HPDE6-E6E7 (cell line): Measurements from ENCODE around the gene PLB1.
A peak's percentile ranks its signal among the peaks of the same experiment; 100 is the strongest.

Experiments
- DNase-seq: peaks from one replicate; pipeline ENCODE4 v3.0.0; 2011; ENCODE audit warnings: missing footprints; ENCODE audit errors: extremely low spot score

Gene PLB1

DNA sequence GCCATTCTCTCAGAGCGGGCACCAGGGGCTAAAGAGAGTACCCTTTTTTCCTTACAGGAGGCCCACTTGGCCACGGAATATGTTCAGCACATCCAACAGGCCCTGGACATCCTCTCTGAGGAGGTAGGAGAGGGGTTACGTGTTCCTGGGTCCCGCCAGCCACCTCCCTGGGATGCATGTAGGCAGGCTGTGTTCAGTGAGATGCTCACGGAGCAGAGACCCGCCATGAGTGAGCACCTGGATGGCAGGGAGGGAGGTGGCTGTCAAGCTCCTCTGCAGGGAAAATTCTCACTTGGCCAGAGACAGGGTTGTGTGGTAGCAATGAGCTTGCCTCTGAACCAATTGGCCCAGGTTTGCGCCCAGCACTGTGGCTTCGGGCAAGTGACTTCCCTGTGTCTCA, 132.6 kb downstream of the PLB1 start:
- DNase-seq = no peak

DNA sequence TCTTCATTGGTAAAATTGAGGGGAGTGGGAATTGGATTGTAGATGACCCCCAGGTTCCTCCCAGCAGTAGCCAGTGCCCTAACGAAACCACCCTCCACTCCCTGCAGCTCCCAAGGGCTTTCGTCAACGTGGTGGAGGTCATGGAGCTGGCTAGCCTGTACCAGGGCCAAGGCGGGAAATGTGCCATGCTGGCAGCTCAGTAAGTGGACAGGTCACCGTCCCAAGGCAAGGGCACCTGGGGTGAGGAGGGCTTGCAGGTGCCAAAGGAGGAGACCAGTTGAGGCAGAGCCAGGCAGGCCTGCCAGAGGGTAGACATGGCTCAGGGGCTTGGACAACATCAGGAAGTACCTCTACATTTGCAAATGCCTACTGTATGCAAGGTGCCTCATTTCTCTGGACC, 133.1 kb downstream of the PLB1 start:
- DNase-seq = no peak

DNA sequence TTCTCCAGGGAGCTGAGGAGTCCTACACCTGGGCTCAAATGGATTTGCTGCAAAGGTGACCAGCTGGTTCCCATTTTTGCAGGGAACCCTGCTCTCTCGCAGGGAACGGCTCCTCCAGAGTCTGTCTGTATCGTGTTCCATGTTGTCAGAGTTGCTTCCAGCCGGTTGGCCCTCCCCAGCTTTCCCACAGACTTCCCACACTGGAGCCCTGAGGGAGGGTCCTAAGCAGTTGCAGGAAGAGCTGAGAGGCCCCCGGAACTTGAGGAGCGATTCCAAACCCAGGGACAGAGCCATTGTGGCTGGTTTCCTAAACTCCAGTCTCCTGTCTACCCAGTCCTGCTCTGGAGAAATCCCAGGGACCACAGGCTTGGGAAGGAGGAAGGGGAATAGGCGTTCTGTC, 134.1 kb downstream of the PLB1 start:
- no peak for DNase-seq

DNA sequence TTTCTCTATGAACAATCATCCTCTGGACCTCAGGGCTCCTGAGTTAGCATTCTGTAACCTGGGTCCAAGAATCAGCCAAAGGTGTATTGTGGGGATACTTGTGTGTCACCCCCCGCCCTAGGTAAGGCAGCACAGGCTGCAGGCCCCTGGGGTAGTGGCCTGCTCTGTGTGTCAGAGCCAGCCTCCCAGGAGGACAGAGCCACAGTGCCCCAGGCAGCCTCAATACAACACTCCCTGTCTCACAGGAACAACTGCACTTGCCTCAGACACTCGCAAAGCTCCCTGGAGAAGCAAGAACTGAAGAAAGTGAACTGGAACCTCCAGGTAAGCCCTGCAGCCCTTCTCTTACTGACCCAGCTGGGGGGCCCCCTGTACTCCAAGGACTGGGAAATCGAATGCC, 134.5 kb downstream of the PLB1 start:
- no peak for DNase-seq

DNA sequence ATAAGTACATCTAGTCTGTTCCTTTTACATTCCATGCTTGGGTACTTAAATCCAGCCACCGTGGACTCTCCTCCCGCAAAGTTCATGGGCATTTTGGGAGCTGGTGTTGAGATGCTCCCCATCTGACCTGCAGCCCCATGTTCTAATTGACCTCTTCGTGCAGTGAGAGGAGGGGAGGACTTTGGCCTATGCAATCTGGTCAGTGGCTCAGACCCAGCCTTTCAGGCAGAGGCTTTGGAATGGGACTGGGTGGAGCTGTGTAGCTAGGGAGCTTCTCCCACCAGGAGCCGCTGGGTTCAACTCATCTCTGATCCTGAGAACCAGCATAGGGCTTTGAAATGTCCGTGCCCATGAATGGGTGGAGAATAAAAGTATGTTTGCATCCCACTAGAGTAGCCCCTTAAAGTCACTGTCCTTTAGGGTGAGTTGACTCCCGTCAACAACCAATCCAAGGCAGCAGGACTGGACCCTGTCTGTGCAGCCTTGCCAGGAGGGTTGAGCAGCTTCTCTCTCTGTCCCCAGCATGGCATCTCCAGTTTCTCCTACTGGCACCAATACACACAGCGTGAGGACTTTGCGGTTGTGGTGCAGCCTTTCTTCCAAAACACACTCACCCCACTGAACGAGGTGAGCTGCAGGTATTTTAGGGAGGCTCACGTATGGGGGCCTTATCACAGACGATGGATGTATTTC, 135.8 kb downstream of the PLB1 start:
- no peak for DNase-seq

DNA sequence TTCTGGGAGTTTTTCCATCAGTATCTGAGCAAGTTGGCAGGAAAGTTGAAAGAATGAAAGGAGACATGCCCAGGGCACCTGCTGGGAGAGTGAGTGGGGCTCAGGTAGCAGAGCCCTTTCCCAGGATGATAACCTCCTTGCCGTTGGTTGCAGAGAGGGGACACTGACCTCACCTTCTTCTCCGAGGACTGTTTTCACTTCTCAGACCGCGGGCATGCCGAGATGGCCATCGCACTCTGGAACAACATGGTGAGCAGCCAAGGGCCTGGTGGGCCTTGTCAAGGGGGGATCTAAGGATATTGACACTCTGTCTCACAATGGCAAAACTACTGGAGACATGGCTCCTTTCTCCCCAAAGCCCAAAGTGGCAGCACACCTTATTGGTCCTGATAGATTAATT, 136.9 kb downstream of the PLB1 start:
- DNase-seq = no peak

DNA sequence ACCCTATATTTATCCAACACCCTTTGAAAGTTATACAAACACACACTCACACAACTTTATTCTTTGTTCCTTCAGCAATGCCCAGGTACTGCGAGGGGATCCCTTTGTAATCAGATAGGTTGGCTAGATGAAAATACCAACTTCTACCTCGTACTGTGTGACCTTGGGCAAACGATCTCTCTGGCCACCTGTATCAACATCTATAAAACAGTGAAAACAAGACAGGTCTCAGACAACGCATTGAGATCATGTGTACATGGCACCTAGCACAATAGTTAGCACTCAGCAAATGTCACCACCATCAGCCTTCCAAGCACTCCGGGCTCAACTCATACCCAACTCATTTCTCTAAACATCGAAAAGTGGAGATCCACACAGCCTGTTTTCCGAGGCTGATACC, 137.3 kb downstream of the PLB1 start:
- no peak for DNase-seq

DNA sequence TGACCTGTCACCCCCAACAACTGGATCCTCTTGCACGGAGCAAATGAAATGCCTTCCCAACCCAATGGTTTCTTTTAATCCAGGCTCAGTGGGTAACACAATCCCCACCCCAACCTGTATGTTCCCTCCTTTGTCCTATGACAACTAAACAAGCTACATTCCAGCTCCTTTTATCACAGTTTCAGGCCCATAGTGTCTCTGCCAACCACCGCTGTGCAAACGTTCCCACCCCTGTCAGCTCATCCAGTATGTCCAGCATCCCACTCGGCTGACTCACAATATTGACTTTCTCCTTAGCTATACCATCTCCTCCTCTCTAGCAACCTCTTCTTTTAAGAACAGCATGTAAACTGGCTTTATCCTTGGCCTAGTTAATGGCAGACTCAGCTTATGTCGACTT, 137.9 kb downstream of the PLB1 start:
- peak; percentile 80 for DNase-seq

DNA sequence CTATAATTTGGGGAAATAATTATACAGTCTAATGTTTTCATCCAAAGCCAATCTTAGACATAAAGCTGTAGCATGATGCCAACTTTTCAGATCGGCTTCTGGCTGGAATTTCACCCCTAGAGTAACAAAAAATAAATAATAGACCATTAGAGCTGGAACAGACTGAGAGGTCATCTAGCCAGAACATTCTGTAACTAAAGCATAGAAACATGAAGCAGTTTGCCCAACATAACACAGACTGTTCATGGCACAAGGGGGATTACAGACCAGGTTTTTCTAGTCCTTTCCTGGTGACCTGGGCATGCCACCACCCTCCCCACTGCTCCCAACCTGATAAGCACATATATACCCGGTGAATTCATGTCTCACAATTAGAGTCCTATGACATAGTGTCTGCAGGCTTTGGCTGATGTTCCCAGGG, 139.3 kb downstream of the PLB1 start:
- DNase-seq = no peak

DNA sequence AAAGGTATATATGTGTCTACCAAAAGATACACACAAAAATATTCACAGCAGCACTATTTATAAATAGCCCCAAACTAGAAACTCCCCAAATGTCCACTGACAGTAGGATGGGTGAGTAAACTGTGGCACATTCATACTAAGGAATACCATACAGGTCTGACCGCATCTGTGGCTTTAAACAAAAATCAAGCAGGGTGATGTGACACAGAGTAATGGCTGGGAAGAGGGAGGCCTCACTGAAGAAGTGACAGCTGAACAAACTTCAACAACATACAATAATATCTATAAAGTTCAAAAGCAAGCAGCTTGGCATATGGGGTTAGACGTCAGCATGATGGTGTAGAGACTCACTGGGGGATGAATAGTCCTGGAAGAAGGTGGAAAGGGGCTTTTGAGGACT, 140.6 kb downstream of the PLB1 start:
- no peak for DNase-seq

DNA sequence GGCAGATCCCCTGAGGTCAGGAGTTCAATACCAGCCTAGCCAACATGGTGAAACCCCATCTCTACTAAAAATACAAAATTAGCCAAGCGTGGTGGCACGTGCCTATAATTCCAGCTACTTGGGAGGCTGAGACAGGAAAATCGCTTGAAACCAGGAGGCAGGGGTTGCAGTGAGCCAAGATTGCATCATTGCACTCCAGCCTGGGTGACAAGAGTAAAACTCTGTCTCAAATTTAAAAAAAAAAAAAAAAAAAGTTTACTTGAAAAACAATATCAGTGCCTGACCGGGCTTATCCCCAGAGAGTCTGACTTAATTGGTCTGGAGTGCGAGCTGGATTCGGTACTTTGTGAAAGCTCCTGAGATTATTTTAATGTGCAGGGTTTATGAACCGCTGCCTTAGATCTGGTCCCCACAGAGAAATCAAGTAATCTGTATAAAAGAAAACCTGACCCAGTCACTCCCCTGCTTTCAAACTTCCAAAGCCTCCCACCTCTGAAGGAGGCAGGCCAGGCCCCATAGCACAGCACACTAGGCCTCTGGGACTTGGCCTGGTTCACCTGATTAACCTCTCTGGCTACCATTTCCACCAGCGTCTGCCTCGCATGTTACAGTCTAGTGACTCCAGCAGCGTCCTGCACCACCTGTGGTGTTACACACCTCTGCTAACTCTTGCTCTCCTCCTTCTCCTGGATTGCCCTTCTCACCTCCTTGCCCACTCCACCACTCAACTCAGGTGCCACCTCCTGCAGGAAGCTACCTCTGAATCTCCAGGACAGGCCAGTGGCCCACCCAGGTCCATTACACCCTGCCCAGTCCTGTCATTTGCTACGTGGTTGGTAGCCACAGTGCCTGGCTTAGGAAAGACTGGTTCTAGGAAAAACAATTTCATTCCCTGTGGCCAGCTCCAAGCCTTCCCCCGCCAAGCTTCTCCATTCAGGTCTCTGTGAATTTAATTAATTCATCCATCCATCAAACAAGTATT, 141.5 kb downstream of the PLB1 start:
- DNase-seq = no peak

DNA sequence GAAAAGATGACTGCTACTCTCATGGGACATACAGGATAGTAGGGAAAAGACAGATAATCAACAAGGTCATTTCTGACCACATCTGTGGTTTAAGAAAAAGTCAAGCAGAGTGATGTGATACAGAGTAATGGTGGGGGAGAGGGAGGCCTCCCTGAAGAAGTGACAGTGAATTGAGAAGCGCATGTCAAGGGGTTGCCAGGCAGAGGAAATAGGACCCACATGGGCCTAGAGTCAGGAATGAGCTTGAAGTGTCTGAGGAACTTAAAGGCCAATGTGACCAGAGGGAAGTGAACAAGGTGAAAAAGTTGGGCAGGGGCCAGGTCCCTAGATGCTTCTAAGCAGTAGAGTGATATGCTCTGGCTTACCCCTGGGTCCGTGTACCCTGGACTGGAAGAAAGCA, 142.2 kb downstream of the PLB1 start:
- no peak for DNase-seq

DNA sequence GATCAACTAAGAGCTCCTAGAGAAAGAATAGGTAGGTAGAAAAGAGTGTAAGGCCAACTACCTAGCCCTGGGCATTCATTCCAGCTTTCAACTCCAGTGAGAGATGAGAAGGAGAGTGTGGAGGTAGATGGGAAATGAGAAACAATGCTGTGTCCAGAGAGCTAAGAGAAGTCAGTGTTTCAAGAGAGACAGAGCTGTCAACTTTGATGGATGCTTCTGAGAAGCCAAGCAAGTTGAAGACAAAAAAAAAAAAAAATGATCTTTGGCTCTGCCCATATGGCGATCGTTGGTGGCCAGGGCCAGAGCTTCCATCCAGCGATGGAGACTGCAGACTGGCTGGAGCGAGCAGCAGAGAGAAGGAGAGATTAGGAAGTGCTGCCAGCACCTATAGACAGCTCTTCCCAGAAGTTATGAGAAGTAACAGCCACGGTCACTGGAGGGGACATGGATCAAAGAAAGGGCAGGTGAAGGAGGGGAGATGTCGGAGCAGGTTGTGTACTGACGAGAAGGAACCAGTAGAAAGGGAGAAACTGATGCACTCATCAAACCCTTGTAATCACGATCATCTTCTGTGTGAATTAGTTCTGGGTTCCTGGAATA, 143.3 kb downstream of the PLB1 start:
- DNase-seq = no peak

DNA sequence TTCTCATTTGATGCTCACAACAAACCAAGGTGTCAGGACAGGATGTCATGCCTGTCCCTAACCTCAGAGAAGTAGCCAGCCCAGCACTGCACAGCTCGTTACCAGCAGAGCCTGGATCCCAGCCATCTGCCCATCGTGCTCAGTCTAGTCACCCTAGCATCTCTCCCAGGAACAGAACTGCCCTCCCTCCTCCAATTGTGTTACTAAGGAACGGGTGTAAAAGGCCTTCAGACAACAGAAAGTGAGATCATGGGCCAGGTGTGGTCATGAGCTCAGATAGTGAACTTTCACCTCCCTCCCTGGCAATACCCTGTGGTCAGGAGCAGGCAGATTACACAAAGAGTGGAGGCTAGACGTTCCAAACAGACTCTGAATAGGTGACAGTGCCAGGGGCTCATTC, 144.0 kb downstream of the PLB1 start:
- no peak for DNase-seq

DNA sequence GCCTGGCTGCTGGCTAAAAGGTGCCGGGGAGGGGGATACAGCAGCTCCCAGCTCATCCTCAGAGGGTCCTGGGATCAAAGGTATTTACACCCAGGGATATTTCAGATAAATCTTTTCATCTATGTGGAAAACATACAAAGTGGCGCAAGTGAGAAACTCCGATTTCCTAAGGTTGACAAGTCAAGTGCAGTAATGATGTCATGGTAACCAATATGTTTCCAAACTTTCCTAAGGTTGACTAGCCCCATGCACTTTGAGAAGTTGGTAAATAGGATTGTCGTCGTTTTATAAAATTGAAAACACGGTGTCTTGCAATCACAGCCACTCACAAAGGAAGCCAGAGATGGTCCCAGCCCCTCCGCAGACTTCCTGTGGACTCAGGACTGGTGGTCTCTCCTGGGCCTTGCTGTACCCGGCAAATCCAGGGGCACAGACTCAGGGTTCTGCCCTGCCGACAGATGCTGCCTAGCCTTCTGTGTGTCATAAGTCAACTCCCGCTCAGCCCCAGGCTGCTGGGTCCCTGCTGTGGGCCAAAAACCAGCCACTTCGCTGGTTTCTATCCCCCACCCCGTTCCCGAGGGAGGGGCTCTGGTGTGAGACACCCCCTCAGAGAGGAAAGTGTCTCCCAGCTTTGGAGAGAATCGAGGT, 144.5 kb downstream of the PLB1 start:
- DNase-seq = no peak

DNA sequence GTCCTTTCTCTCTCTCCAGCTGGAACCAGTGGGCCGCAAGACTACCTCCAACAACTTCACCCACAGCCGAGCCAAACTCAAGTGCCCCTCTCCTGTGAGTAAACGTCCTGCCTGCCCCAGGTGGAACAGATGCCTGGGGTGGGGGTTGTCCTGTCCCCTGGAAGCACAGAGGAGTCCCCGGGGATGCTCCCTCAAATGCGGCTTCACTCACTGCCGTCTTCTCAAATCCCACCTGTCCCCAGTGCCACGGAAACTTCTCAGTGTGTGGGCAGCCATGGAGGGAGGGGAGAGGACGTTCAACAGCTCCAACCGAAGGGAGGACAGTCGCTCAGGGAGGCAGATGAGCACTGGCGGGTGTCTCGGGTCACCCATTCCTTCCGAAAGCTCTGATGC, 145.0 kb downstream of the PLB1 start:
- DNase-seq = no peak

DNA sequence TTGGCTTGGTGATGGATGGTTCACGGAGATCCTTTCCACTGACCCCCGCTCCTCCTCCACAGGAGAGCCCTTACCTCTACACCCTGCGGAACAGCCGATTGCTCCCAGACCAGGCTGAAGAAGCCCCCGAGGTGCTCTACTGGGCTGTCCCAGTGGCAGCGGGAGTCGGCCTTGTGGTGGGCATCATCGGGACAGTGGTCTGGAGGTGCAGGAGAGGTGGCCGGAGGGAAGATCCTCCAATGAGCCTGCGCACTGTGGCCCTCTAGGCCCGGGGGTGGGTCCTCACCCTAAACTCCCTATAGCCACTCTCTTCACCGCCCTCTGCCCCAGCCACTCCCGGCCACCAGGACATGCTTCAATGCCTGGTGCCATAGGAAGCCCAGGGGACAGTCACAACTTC, 146.9 kb downstream of the PLB1 start:
- no peak for DNase-seq

DNA sequence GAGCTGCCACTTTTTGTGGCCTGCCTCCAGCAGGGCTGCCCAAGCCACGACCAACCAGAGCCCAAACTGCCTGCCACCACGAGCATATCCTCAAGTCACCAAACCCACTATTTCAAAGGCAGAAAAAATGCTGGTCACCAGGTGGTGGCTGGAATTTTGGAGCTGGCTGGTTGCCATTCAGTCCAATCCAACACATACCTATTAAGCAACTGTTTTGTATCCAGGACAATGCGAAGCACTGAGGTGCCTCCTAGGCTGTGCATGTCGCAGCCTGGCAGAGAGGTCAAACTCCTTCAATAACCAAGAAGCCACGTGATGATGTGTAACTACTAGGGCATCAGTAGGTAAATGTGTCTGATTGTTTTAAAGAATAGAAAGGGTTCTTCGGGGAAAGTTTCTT, 147.5 kb downstream of the PLB1 start:
- DNase-seq = no peak

DNA sequence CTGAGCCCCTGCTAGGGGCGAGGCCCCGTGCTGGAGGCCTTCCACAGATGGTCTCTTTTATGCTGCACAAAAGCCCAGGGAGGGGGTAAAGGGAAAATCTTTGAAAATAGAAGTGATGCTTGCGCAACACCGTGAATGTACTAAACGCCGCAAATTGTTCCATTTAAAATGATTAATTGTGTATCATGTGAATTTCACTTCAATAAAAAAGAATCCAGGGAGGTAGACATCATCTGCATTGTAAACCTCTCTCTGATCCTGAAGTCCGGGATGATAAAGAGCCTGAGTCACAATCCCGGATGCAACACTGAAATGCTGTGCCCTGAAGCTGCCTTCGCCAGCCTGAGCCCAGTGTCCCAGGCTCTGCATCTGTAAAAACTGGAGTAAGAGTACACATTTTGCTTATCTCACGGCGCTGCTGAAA, 148.1 kb downstream of the PLB1 start:
- peak; percentile 89 for DNase-seq

DNA sequence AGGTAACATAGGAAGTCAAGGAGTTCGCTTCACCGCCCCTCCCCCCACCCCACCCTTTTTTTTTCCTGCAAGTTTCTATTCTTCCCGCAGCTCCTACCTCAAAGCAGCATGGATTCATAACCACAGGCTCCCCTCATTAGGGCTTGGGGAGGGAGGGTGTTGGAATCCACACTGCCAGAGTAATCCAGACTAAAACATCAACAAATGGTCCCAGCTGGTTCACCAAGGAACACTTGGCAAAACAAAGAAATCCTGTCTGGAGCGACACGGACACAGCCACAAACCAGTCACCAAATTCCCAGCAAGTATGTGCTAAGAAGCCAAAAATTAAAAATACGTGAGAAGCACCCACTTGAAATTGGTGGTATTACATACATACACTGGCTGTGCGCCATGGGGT, 148.9 kb downstream of the PLB1 start:
- DNase-seq = no peak

DNA sequence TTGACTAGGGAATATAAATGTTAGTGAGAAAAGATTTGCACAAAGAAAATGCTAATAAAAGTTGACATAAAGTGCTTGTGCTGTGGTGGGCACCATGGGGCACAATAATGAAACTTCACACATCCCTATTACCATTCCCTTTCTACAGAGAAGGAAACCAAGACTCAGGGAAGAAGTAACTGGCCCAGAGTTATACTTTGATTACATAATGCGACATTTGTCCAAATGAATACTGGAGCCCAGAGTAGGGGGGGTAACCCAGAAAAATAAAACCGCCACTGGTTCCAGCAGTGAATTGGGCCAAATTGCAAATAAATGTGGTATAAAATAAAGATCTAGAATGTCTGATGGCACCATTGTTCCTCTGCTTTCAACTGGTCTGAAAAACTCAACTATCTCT, 149.7 kb downstream of the PLB1 start:
- no peak for DNase-seq

DNA sequence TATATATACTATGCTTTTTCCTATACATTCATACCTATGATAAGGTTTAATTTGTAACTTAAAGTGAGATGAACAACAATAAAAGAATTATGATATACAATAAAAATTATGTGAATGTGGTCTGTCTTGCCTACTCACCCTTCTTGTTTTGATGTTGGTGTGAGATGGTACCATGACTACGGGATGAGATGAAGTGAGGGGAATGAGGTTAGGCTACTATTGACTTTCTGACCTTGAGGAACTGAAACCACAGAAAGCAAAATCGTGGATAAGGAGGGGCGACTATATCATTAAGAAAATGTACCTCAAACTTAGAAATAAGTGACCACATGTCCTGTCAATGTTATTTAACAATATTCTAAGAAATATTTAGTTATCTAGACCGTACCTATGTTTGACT, 151.8 kb downstream of the PLB1 start:
- DNase-seq = no peak
